HCT116 (cell line): ENCODE results near the gene GALNT13. TPM values are rescaled to one million over a fixed set of nuclear protein-coding genes. Genes with fewer than 3 reads are reported as not detected.

Experiments used
- ATAC-seq: fragments of 200-7000 bp; cut with Tn5 transposase; 2 replicates; pipeline ENCODE4 v1.9.1; 2020; ENCODE audit warnings: mild to moderate bottlenecking, moderate library complexity
- BruUV-seq: library from RNA; stranded (reverse); fragments of 400-500 nt; replicated peaks from 2 replicates; lab custom pipeline; 2021; lab: Mats Ljungman, UMichigan
- CTCF ChIA-PET: fragments of 300-600 bp; sonication (Branson Sonifier 250); formaldehyde crosslinking; loops from one replicate; lab custom pipeline; 2021; ENCODE audit warnings: antibody characterized with exemption; lab: Charles Lee
- POLR2A ChIA-PET: fragments of 300-600, 350-600 bp; sonication (Branson Sonifier 250); formaldehyde crosslinking; loops from one replicate; lab custom pipeline; 2021; ENCODE audit warnings: antibody characterized with exemption; lab: Charles Lee
- RAD21 ChIA-PET, 2 experiments: fragments of 300-600 bp; sonication (Branson Sonifier 250); formaldehyde crosslinking; loops; one replicate each; lab custom pipeline; 2023; ENCODE audit warnings: low total read pairs in 2 of 2; ENCODE audit not compliant: uncharacterized antibody in 2 of 2, unreplicated experiment in 2 of 2, low non-redundant PET in 1 of 2; lab: Charles Lee
- DNase-seq: peaks from one replicate; pipeline ENCODE4 v3.0.0-alpha.2; 2010; ENCODE audit warnings: low read depth, low spot score
- H2AFZ ChIP-seq: fragments of 200-600 bp; shearing (Covaris generic), sonication (generic); 2 replicates; pipeline ENCODE4 v1.6.1; 2017; ENCODE audit warnings: low read depth, mixed run types, mixed read lengths, antibody characterized with exemption, low read length; ENCODE audit not compliant: poor library complexity, severe bottlenecking
- H3K27ac ChIP-seq: 2 replicates; pipeline ENCODE4 v1.5.1; 2012; ENCODE audit warnings: low read depth, low read length
- H3K27me3 ChIP-seq: fragments of 200-600 bp; sonication (generic); 2 replicates; pipeline ENCODE4 v1.6.1; 2016; ENCODE audit warnings: mixed run types, low read length, mixed read lengths; ENCODE audit not compliant: insufficient read depth
- H3K36me3 ChIP-seq, 2 experiments: fragments of 200-500 bp in 1 of 2; fragments of 200-600 bp in 1 of 2; sonication (Bioruptor generic) in 1 of 2; sonication (generic) in 1 of 2; 2 replicates each; pipeline versions ENCODE4 v1.5.1 to v1.6.1; 2014 to 2016; ENCODE audit warnings: low read length in 2 of 2, inconsistent platforms in 1 of 2, mixed read lengths in 1 of 2, mixed run types in 1 of 2; ENCODE audit not compliant: insufficient read depth in 2 of 2, control insufficient read depth in 1 of 2
- H3K4me1 ChIP-seq, 2 experiments: fragments of 200-600 bp in 1 of 2; sonication (generic) in 1 of 2; 2 replicates each; pipeline versions ENCODE4 v1.5.1 to v1.6.1; 2012 to 2017; ENCODE audit warnings: low read length in 2 of 2, inconsistent platforms in 1 of 2, mild to moderate bottlenecking in 1 of 2, mixed read lengths in 1 of 2, mixed run types in 1 of 2, moderate library complexity in 1 of 2; ENCODE audit not compliant: insufficient read depth in 2 of 2, control insufficient read depth in 1 of 2
- H3K4me2 ChIP-seq: fragments of 200-600 bp; sonication (generic); 2 replicates; pipeline ENCODE4 v1.6.1; 2017; ENCODE audit warnings: mixed run types, low read length, mixed read lengths
- H3K4me3 ChIP-seq, 2 experiments: fragments of 200-600 bp in 1 of 2; sonication (generic) in 1 of 2; replicated peaks in 1 of 2; 2 replicates each; pipeline ENCODE4 v1.5.1; 2011 to 2016; ENCODE audit warnings: low read length in 2 of 2, control low read depth in 1 of 2, low read depth in 1 of 2, mild to moderate bottlenecking in 1 of 2, mixed read lengths in 1 of 2, mixed run types in 1 of 2
- H3K79me2 ChIP-seq: fragments of 200-600 bp; sonication (generic); 2 replicates; pipeline ENCODE4 v1.6.1; 2017; ENCODE audit warnings: mild to moderate bottlenecking, mixed run types, low read length, moderate library complexity, mixed read lengths; ENCODE audit not compliant: insufficient read depth
- H3K9ac ChIP-seq: fragments of 200-600 bp; sonication (generic); 2 replicates; pipeline ENCODE4 v1.6.1; 2016; ENCODE audit warnings: low read length, mixed read lengths
- H3K9me2 ChIP-seq: fragments of 200-600 bp; sonication (generic), shearing (Covaris generic); 2 replicates; pipeline ENCODE4 v1.6.1; 2017; ENCODE audit warnings: mixed run types, mild to moderate bottlenecking, moderate library complexity; ENCODE audit not compliant: insufficient read depth
- H3K9me3 ChIP-seq, 2 experiments: fragments of 200-500 bp in 1 of 2; fragments of 200-600 bp in 1 of 2; sonication (Bioruptor generic) in 1 of 2; sonication (generic) in 1 of 2; 2 replicates each; pipeline ENCODE4 v1.6.1; 2014 to 2017; ENCODE audit warnings: low read length in 2 of 2, mixed read lengths in 2 of 2, inconsistent platforms in 1 of 2, low read depth in 1 of 2, mild to moderate bottlenecking in 1 of 2, mixed run types in 1 of 2, moderate library complexity in 1 of 2; ENCODE audit not compliant: control insufficient read depth in 1 of 2, insufficient read depth in 1 of 2
- H4K20me1 ChIP-seq: fragments of 200-600 bp; sonication (generic), shearing (Covaris generic); 2 replicates; pipeline ENCODE4 v1.6.1; 2017; ENCODE audit warnings: mixed run types, mild to moderate bottlenecking, moderate library complexity; ENCODE audit not compliant: insufficient read depth
- CBX3 ChIP-seq: IDR thresholded peaks from 2 replicates; pipeline ENCODE4 v1.6.1; 2012; ENCODE audit warnings: low read depth
- CEBPB ChIP-seq: IDR thresholded peaks from 2 replicates; pipeline ENCODE4 v1.6.1; 2012; ENCODE audit warnings: low read depth
- EGR1 ChIP-seq: IDR thresholded peaks from 2 replicates; pipeline ENCODE4 v1.6.1; 2012; ENCODE audit warnings: low read depth
- EZH2 ChIP-seq: fragments of 200-600 bp; sonication (generic); IDR thresholded peaks from 2 replicates; pipeline ENCODE4 v1.6.1; 2017; ENCODE audit warnings: antibody characterized with exemption, mixed run types
- EZH2phosphoT487 ChIP-seq: fragments of 200-600 bp; IDR thresholded peaks from 2 replicates; pipeline ENCODE4 v1.6.1; 2018; ENCODE audit warnings: antibody characterized with exemption, borderline replicate concordance
- POLR2A ChIP-seq: IDR thresholded peaks from 2 replicates; pipeline ENCODE4 v1.7.0; 2011; ENCODE audit warnings: borderline replicate concordance; ENCODE audit not compliant: insufficient read depth, insufficient read length; ENCODE audit errors: extremely low read depth
- POLR2AphosphoS5 ChIP-seq: IDR thresholded peaks from 2 replicates; pipeline ENCODE4 v1.6.1; 2011; ENCODE audit warnings: mild to moderate bottlenecking, low read depth, low read length, moderate library complexity
- SIN3A ChIP-seq: IDR thresholded peaks from 2 replicates; pipeline ENCODE4 v1.6.1; 2012; ENCODE audit warnings: low read depth
- SRF ChIP-seq: IDR thresholded peaks from 2 replicates; pipeline ENCODE4 v1.6.1; 2012; ENCODE audit warnings: low read depth
- YY1 ChIP-seq: IDR thresholded peaks from 2 replicates; pipeline ENCODE4 v1.6.1; 2011; ENCODE audit warnings: low read length, low read depth, moderate library complexity, mild to moderate bottlenecking; ENCODE audit not compliant: insufficient replicate concordance; ENCODE audit errors: extremely low read depth
- ZFX ChIP-seq: fragments of 450-650 bp; IDR thresholded peaks from 2 replicates; pipeline ENCODE4 v1.6.1; 2017
- ZNF274 ChIP-seq: fragments of 200-500 bp; sonication (Bioruptor generic); IDR thresholded peaks from 2 replicates; pipeline ENCODE4 v1.6.1; 2014; ENCODE audit warnings: mild to moderate bottlenecking, low read depth, low read length, inconsistent platforms
- intact Hi-C: fragments of 100-400 bp; cut with micrococcal nuclease; formaldehyde crosslinking; loops from 2 replicates; pipeline ENCODE4 v1.10.0; 2022
- total RNA-seq: library from RNA; stranded (reverse); gene quantifications from one replicate; pipeline ENCODE4 v1.2.1, GENCODE V29; 2021; ENCODE audit not compliant: unreplicated experiment
- TF ChIP-seq, protein P1 (sequence below): IDR thresholded peaks from 2 replicates; pipeline ENCODE4 v1.6.1; 2012; ENCODE audit warnings: low read depth
- TF ChIP-seq, protein P2 (sequence below): IDR thresholded peaks from 2 replicates; pipeline ENCODE4 v1.6.1; 2012

Gene GALNT13
- total RNA-seq, 1 experiment from 2014 or later = 0.44 TPM

DNA sequence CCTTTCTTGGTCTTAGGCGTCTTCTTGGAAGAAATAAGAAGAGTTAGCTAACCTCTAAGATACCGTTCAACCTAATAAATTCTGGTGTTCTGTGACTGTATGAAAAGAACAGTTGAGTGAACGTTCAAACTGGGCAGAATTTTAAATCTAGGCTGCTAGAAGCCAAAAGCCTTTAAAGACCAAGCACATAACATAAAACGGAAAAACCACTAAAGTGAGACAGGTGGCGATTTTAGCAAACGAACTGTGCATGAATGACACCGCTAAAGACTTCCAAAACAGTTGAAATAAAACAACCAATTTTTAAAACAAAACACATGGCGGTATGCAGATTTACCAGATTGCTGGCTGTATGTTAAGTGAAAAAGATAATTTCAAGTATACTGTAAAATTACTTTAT lies 73.1 kb downstream of the GALNT13 start:
- DNase-seq (no peak), ATAC-seq (no peak)
- Histone ChIP-seq H3K79me2 (no peaks in the 10 kb centered on the region), H3K4me2 (no peak overlapping the region), H4K20me1 (no peaks in the 10 kb centered on the region), H3K9ac (no peak overlapping the region), H3K9me2 (no peaks in the 10 kb centered on the region), H3K4me3 (no peak overlapping the region), H3K4me1 (no peaks in the 10 kb centered on the region), H3K27ac (no peak overlapping the region), H2AFZ (no peak overlapping the region), H3K27me3 (no peaks in the 10 kb centered on the region), H3K36me3 (no peaks in the 10 kb centered on the region), H3K9me3 (no peaks in the 10 kb centered on the region)
- no TSS peak for BruUV-seq
- intact Hi-C loops = no loop called here
- ChIA-PET RAD21 (no interaction called here), CTCF (no interaction called here), POLR2A (no interaction called here)
- TF ChIP-seq SRF (no peak), POLR2A (no peak), CBX3 (no peak), ZFX (no peak), EZH2phosphoT487 (no peak), ZNF274 (no peak), CEBPB (no peak), YY1 (no peak), SIN3A (no peak), POLR2AphosphoS5 (no peak), EZH2 (no peak), EGR1 (no peak)
- TF ChIP-seq, protein P1, sequence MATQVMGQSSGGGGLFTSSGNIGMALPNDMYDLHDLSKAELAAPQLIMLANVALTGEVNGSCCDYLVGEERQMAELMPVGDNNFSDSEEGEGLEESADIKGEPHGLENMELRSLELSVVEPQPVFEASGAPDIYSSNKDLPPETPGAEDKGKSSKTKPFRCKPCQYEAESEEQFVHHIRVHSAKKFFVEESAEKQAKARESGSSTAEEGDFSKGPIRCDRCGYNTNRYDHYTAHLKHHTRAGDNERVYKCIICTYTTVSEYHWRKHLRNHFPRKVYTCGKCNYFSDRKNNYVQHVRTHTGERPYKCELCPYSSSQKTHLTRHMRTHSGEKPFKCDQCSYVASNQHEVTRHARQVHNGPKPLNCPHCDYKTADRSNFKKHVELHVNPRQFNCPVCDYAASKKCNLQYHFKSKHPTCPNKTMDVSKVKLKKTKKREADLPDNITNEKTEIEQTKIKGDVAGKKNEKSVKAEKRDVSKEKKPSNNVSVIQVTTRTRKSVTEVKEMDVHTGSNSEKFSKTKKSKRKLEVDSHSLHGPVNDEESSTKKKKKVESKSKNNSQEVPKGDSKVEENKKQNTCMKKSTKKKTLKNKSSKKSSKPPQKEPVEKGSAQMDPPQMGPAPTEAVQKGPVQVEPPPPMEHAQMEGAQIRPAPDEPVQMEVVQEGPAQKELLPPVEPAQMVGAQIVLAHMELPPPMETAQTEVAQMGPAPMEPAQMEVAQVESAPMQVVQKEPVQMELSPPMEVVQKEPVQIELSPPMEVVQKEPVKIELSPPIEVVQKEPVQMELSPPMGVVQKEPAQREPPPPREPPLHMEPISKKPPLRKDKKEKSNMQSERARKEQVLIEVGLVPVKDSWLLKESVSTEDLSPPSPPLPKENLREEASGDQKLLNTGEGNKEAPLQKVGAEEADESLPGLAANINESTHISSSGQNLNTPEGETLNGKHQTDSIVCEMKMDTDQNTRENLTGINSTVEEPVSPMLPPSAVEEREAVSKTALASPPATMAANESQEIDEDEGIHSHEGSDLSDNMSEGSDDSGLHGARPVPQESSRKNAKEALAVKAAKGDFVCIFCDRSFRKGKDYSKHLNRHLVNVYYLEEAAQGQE = no peak
- TF ChIP-seq, protein P2, sequence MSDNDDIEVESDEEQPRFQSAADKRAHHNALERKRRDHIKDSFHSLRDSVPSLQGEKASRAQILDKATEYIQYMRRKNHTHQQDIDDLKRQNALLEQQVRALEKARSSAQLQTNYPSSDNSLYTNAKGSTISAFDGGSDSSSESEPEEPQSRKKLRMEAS = no peak
